Head of caudate nucleus (tissue), 42 donors: ENCODE data around the gene MAOA.
"Not testable (repeated sequence)": the region's sequence is repeated elsewhere in the genome, so short reads cannot be mapped to it uniquely, and the experiment has no call there.

ENCODE experiments used
- DNase-seq, 42 donors: peaks; one replicate each; pipeline versions ENCODE4 v3.0.0 to v3.0.0-alpha.2; 2020 to 2021; ENCODE audit warnings: mixed read lengths in 7 of 42
- intact Hi-C: fragments of 100-400 bp; cut with DNase I; formaldehyde crosslinking; loops from one replicate; pipeline ENCODE4 v1.15.0; 2022

MAOA gene

GRCh38 chrX:43657671-43658070, 1.6 kb downstream of the MAOA start:
- intact Hi-C loops, result no loop called here
- DNase-seq, result no peak

GRCh38 chrX:43661521-43662240, 5.6 kb downstream of the MAOA start:
- DNase-seq, result no peak
- intact Hi-C loops, result no loop called here

GRCh38 chrX:43663173-43663572, 7.1 kb downstream of the MAOA start:
- intact Hi-C loops, result no loop called here
- DNase-seq, result no peak

GRCh38 chrX:43664258-43664657, 8.2 kb downstream of the MAOA start:
- no peak for DNase-seq
- intact Hi-C loops, result no loop called here

GRCh38 chrX:43664708-43665107, 8.6 kb downstream of the MAOA start:
- intact Hi-C loops, result no loop called here
- no peak for DNase-seq

GRCh38 chrX:43666311-43666912, 10.3 kb downstream of the MAOA start:
- intact Hi-C loops, result no loop called here
- no peak for DNase-seq

- intact Hi-C loops, DNase-seq: not testable (repeated sequence)
Measured at GRCh38 chrX:43675965-43676628, 20.0 kb downstream of the MAOA start.

- intact Hi-C loops, result no loop called here
- peak in 1 of 42 donors; percentile 14 for DNase-seq
Measured at GRCh38 chrX:43676971-43677572, 21.0 kb downstream of the MAOA start.

GRCh38 chrX:43677993-43678392, 21.9 kb downstream of the MAOA start:
- DNase-seq, result no peak
- intact Hi-C loops, result no loop called here

GRCh38 chrX:43679058-43679457, 23.0 kb downstream of the MAOA start:
- intact Hi-C loops, result no loop called here
- DNase-seq, result no peak

- intact Hi-C loops, result no loop called here
- DNase-seq, result no peak
Measured at GRCh38 chrX:43679778-43680177, 23.7 kb downstream of the MAOA start.

- DNase-seq, result no peak
- intact Hi-C loops, result no loop called here
Measured at GRCh38 chrX:43682726-43683125, 26.6 kb downstream of the MAOA start.

GRCh38 chrX:43685221-43685620, 29.1 kb downstream of the MAOA start:
- DNase-seq, result no peak
- intact Hi-C loops, result no loop called here

GRCh38 chrX:43688586-43688985, 32.5 kb downstream of the MAOA start:
- intact Hi-C loops, result no loop called here
- no peak for DNase-seq

- DNase-seq, result no peak
- intact Hi-C loops, result no loop called here
Measured at GRCh38 chrX:43693602-43694406, 37.7 kb downstream of the MAOA start.

GRCh38 chrX:43699475-43699874, 43.4 kb downstream of the MAOA start:
- no peak for DNase-seq
- intact Hi-C loops, result no loop called here

- intact Hi-C loops, result no loop called here
- DNase-seq, result no peak
Measured at GRCh38 chrX:43702079-43702524, 46.0 kb downstream of the MAOA start.

- intact Hi-C loops, result no loop called here
Measured at GRCh38 chrX:43702660-43703059, 46.6 kb downstream of the MAOA start.

GRCh38 chrX:43703211-43703791, 47.2 kb downstream of the MAOA start:
- intact Hi-C loops, result no loop called here
- DNase-seq, result no peak

More at GRCh38 chrX:43702660-43703059, 46.6 kb downstream of the MAOA start:
- no peak for DNase-seq
